HG02759 (cell line): Measurements from ENCODE around the gene SOX9.

Experiments used
- ATAC-seq: cut with Tn5 transposase; IDR thresholded peaks from one replicate; pipeline ENCODE4 v1.9.1; 2021; ENCODE audit warnings: mild to moderate bottlenecking, moderate library complexity; ENCODE audit not compliant: unreplicated experiment

Gene SOX9

GRCh38 chr17:72152387-72152929 is 31.6 kb downstream of the SOX9 start:
- ATAC-seq: no peak

GRCh38 chr17:72158895-72159885 is 38.4 kb downstream of the SOX9 start:
- ATAC-seq: no peak

- no peak for ATAC-seq
These were observed 41.7 kb downstream of the SOX9 start for GRCh38 chr17:72162569-72162968.

- ATAC-seq: no peak
These were observed 42.7 kb downstream of the SOX9 start for GRCh38 chr17:72163474-72163873.

GRCh38 chr17:72164158-72164739 is 43.4 kb downstream of the SOX9 start:
- no peak for ATAC-seq

- ATAC-seq: no peak
These were observed 44.5 kb downstream of the SOX9 start for GRCh38 chr17:72165192-72165866.

GRCh38 chr17:72165867-72166439 is 45.1 kb downstream of the SOX9 start:
- ATAC-seq: no peak

GRCh38 chr17:72167593-72167992 is 46.8 kb downstream of the SOX9 start:
- ATAC-seq: no peak

- no peak for ATAC-seq
These were observed 49.0 kb downstream of the SOX9 start for GRCh38 chr17:72169823-72170222.

GRCh38 chr17:72171703-72172667 is 51.2 kb downstream of the SOX9 start:
- no peak for ATAC-seq

GRCh38 chr17:72173499-72174116 is 52.8 kb downstream of the SOX9 start:
- no peak for ATAC-seq

GRCh38 chr17:72175263-72175662 is 54.4 kb downstream of the SOX9 start:
- no peak for ATAC-seq
